ENCODE data around the gene FAM180B.

The FAM180B gene

DNA sequence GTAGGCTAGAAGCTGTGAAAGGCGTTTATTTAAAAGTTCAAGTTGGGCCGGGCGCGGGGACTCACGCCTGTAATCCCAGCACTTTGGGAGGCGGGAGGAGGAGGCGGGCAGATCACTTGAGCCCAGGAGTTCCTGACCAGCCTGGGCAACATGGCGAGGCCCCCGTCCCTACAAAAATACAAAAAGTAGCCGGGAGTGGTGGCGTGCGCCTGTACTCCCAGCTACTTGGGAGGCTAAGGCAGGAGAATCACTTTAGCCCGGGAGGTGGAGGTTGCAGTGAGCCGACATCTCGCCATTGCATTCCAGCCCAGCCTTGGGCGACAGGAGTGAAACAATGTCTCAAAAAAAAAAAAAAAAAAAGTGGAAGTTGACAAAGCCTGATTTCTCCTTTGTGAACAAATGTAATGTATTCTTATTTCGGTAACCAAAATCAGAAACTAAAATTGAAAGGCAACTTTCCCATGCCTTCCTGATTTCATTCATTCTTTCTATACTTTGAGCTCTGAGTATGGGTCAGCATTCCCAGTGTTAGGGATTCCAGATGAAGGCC, 20.3 kb upstream of the FAM180B start:
- no peak for DNase-seq (ENCODE audit: low read depth in 2 of 2, low spot score in 1 of 2)

DNA sequence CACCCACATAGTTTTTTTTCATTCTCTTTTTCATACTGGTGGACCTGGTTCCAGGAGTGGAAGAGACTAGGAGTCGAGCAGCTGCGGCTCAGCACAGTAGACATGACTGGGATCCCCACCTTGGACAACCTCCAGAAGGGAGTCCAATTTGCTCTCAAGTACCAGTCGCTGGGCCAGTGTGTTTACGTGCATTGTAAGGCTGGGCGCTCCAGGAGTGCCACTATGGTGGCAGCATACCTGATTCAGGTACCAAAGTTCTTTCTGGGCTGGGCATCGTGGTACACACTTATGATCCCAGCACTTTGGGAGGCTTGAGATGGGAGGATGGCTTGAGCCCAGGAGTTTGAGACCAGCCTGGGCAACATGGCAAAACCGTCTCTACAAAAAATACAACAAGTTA, 16.8 kb upstream of the FAM180B start:
- no peak for DNase-seq (ENCODE audit: low read depth in 2 of 2, low spot score in 1 of 2)

DNA sequence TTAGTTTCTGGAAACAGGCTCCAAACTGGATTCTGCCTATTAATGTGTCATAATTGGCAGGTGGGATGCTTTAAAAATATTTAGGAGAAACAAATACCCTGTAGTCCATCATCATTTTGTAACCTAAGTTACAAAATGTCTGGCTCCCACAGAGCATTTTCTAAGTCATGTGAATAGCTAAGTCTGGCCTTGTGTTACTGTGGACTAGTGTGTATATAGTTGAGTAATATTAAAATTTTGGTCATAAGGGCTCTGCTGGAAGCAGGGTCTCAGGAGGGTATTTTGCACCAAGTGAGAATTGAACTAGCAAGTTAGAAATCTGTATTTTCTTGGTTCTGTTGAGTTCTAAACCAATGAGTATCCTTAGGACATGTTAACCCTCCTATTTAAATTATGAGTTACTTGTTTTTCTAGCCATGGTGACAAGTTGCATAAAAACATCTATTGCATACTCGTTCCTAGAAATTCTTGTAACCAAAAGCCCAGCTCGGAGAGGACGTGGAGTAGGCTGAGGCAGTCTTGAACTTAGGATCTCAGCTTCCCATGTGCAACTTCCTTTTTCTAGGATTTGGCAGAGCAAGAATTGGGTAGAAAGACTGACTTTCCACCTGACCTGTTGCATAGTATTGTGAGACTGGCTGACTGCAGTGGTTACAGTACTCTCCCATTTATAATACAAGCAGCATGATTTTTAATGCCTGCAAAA, 15.7 kb upstream of the FAM180B start:
- no peak for DNase-seq (ENCODE audit: low read depth in 2 of 2, low spot score in 1 of 2)

DNA sequence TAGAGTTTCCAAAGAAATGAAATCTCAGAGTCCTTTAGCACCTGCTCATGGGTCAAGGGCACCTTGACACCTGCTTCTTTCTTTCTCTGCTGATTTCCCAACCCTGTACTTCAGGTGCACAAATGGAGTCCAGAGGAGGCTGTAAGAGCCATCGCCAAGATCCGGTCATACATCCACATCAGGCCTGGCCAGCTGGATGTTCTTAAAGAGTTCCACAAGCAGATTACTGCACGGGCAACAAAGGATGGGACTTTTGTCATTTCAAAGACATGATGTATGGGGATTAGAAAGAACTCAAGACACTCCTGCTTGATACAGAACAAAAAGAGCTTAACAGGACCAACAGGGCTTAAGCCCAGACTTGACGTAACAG, 15.1 kb upstream of the FAM180B start:
- no peak for DNase-seq (ENCODE audit: low read depth in 2 of 2, low spot score in 1 of 2)

DNA sequence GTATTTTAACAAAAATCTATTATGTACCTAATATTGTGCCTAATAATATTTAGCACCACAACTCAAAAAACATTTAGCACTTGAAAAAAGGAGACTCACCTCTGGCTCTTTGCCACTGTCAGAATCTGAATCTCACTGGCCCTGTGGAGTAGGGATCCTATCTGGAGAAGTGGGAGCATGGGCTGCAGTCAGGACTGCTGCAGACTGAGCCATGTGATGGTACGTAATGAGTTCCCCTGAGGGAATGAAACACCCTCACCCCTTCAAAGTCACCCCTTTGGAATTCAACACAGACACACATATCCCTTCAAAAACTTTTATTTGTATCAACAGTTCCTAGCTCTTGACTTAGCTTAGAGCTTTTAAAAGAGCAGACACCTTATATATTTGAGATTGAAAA, 14.6 kb upstream of the FAM180B start:
- DNase-seq (ENCODE audit: low read depth in 2 of 2, low spot score in 1 of 2), result no peak

- no peak for DNase-seq (ENCODE audit: low read depth in 2 of 2, low spot score in 1 of 2)
Measured at GRCh38 chr11:47572715-47573255, 13.7 kb upstream of the FAM180B start.

DNA sequence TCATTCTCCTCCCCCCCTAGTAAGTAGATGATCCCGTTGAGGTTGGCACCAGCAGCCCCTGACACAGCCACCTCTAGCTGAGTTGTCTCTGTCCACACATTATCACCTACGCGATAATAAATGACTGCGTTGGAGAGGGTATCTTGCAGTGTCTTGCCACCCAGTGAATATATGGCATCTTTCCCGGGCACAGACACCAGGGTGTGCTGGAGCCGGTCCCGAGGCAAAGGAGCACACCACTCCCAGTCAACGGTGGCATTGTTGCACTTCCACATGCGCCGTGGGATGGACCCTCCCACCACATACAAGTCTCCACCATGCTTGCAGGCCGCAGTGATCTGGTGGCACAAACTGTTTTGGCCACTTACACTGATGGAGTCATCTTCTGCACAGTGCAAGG, 13.2 kb upstream of the FAM180B start:
- no peak for DNase-seq (ENCODE audit: low read depth in 2 of 2, low spot score in 1 of 2)

DNA sequence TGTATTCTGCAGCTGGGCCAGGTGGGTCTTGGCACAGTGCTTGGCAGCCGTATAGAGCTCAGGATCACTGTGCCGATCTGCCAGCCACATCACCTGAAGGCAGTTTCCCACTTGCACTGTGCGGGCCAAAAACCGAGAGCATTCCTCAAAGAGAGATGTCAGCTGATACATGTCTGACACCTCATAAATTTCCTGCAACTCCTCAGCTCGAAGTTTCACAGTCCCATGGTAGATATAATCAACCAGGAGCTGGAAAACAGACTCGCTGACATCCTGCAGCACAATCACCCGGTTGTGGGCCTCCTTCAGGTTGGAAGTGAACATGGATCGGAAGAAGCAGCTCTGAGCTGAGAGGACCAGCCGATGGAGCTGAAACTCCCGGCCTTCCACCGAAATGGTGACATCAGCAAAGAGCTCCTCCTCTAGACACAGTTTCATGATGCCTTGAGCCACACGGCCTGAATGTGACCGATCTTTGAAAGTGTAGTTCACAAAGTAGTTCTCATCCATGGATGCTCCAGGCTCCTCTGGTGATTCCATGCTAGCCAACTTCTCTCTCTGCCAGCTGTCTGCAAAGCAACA, 8.9 kb upstream of the FAM180B start:
- no peak for DNase-seq (ENCODE audit: low read depth in 2 of 2, low spot score in 1 of 2)

DNA sequence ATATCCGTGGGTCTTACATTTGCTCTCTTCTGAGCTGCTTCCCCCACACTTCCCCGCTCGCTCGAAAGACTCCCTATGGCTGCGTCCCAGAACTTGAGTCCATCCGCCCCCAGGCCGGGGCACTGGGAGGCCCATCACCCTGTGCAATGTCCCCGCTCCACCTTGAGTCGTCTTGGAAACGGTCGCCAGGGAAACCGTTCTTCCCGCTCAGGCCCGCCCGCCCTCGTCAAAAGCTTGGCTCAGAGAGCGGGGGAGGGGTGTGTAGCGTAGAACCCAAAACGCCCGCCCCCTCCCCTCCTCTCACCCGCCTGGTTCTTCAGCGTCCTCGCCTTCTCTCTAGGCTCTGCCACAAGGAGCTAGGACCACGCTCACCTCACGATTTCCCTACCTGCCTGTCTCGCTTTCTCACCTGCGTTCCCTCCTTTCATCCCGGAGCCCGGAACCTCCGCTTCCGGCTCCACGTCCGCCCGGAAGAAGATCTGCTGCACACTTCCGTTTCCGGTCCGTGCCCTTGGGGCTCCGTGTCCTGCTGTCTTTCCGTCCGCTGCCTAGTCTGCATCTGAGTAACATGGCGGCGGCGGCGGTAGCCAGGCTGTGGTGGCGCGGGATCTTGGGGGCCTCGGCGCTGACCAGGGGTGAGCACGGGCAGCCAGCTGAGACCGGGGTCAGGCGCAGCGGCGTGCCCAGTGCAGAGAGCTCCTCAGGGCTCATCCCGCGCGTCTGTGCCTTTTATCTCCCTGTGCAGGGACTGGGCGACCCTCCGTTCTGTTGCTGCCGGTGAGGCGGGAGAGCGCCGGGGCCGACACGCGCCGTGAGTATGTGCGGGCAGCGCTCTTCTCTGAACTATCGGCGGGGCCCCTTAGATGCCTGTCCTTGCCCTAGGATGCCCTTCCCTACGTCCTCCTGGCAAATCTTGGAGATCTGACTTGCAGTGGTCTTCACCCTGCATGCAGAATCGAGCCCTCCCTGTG, 7.7 kb upstream of the FAM180B start, which contains the start of the genes KBTBD4 and NDUFS3:
Gene KBTBD4, minus strand, starts transcription at position 447 of the 971 bp plus-strand sequence. Its CDS starts 19 bp downstream, at position 428.
Gene NDUFS3, plus strand, starts transcription at position 551 of the 971 bp plus-strand sequence. Its CDS starts 18 bp downstream, at position 569.
- peak; percentile 67 to 77 for DNase-seq (ENCODE audit: low read depth in 2 of 2, low spot score in 1 of 2)

DNA sequence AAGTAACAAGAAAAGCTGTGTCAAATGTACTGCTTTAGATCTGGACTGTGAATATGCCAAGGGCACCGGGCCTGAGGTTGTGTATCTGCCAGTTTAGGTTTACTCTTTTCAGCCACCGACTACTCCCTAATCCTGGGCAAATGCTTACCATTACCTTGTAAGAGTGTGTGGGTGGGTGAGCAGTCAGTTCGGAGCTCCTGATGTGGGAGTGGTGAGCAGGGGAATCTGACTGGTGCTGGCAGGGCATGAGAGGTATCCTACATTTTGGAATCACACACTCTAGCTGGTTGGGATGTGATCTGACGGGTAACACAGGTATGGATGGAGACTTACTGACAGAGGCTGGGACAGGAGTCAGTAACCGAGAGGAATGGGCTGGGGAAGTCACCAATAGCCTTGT, 2.6 kb upstream of the FAM180B start:
- DNase-seq (ENCODE audit: low read depth in 2 of 2, low spot score in 1 of 2), result no peak

DNA sequence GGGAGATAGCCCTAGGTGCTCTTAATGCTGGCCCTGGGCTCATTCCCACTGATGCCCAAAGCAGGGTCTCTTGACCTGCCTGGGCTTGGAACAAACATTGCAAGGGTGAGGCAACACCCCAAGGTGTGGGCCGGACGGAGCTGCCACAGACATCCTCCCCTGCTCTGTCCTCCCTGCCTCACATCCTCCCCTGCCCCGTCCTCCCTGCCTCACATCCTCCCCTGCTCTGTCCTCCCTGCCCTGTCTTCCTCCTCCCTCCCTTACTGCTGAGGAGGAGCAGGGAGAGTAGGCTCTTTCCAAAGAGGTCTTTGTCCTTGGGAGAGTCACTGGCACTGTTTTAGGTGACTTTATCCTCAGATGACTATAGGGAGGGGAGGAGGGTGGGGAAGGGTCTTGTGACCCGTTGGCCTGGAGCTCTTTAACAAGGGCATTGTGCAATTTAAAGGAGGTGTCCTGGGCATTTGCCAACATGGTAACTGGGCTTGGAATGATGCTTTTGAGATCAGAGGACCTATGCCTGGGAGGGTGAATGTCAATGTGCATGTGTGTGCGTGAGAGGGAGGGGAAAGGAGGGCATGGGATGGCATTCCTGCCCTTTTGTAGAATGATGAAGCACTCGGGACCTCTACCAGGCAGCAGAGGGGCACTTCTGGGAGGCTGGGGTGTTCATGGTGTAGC, 700 bp downstream of the FAM180B start:
- no peak for DNase-seq (ENCODE audit: low read depth in 2 of 2, low spot score in 1 of 2)

DNA sequence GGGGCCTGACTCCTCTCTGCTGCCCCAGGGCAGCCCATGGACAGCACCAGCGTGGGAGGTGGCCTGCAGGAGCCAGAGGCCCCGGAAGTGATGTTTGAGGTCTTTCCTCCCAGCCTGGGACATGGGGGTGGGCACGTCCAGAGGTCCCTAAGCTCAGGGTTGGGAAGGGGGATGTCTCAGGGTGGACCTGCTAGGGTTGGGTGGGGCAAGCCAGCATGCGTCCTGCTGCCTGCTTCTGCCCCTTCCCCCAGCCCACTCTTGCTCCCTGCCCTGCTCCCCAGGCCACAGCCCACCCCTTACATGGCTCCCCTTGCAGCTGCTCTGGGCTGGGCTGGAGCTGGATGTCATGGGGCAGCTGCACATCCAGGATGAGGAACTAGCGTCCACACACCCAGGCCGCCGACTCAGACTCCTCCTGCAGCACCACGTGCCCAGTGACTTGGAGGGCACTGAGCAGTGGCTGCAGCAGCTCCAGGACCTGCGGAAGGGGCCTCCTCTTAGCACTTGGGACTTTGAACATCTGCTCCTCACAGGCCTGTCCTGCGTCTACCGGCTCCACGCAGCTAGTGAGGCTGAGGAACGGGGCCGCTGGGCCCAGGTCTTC, 1.3 kb downstream of the FAM180B start:
- DNase-seq (ENCODE audit: low read depth in 2 of 2, low spot score in 1 of 2), result no peak

GRCh38 chr11:47589118-47589517, 2.6 kb downstream of the FAM180B start:
- DNase-seq (ENCODE audit: low read depth in 2 of 2, low spot score in 1 of 2), result no peak

- no peak for DNase-seq (ENCODE audit: low read depth in 2 of 2, low spot score in 1 of 2)
Measured at GRCh38 chr11:47589584-47589976, 3.1 kb downstream of the FAM180B start.

GRCh38 chr11:47589977-47590861, 3.7 kb downstream of the FAM180B start:
- DNase-seq (ENCODE audit: low read depth in 2 of 2, low spot score in 1 of 2), result no peak

GRCh38 chr11:47591764-47592163, 5.3 kb downstream of the FAM180B start:
- DNase-seq (ENCODE audit: low read depth in 2 of 2, low spot score in 1 of 2), result no peak

DNA sequence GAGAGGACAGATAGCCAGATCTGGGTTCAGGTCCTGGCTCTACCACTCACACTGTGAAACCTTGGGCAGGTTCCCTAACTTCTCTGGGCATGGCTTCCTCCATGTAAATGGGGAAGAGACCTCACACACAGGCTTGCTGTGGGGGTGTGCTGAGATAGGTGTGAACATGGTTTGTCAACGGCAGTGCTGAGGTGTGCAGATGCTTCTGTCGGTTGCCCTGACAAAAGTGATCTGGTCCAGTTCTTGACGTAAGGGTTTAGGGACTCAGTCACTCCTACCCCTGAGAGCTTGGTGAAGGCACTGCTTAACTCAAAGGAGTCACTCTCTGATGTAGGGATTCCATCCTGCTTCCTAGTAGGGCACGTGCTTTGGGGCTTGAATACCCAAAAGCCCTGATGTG, 5.8 kb downstream of the FAM180B start:
- no peak for DNase-seq (ENCODE audit: low read depth in 2 of 2, low spot score in 1 of 2)

DNA sequence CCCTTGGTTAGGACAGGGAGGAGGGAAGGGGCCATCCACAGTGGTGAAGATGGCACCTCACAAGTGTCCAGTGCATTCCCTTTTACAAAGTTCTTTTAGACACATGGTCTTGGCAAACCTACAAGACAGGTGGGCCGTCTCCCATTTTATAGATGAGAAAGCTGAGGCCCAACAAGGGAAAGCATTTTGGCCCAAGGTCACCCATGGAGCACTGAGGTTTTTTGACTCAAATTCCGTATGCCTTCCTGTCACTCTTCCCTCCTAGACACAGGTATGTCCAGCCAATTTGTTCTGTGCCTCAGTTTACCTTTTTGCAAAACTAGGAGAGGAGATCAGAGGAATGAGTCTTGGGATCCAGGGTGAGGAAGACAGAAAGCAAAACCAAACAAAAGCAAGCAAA, 6.5 kb downstream of the FAM180B start:
- no peak for DNase-seq (ENCODE audit: low read depth in 2 of 2, low spot score in 1 of 2)

DNA sequence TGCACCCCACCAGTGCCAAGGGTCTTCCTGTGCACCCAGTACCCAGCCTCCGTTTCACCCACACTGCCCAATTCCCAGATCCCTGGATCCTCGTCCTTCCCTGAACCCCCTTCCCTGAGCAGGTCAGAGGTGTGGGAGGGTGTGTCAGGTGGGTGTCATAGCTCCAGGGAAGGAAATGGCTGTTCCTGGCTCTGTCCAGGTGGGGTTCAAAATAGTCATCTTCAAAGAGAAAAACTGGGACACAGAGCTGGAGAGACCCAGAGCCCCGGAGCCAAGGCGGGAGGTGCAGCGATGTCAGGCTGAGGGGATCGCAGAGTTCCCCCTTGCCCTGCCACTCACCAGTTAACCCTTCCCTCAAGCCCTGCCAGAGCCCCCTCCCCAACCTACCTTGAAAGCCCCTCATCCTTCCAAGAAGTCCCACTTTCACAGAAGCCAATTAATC, 7.0 kb downstream of the FAM180B start:
- DNase-seq (ENCODE audit: low read depth in 2 of 2, low spot score in 1 of 2), result no peak

Measured in stimulated activated CD8-positive, alpha-beta memory T cell treated with anti-CD3 and anti-CD28 coated beads, Interleukin-4, amount 100 ng/mL, for 4 hours (primary cell).